Vagina (tissue), 2 donors: Measurements from ENCODE around the gene ZNF451.
"Not testable (repeated sequence)": the region's sequence is repeated elsewhere in the genome, so short reads cannot be mapped to it uniquely, and the experiment has no call there.

ENCODE experiments used
- CTCF ChIP-seq, 3 experiments: fragments of 450-650 bp in 2 of 3; fragments of 200-600 bp in 1 of 3; sonication (generic) in 1 of 3; IDR thresholded peaks; one replicate each; pipeline ENCODE4 v1.5.1; 2017 to 2019; ENCODE audit warnings: antibody characterized with exemption in 3 of 3, mild to moderate bottlenecking in 2 of 3, moderate library complexity in 2 of 3
- POLR2AphosphoS5 ChIP-seq, 2 donors: sonication (generic); formaldehyde crosslinking; IDR thresholded peaks; one replicate each; pipeline ENCODE4 v1.9.0; 2017; ENCODE audit warnings: antibody characterized with exemption in 2 of 2, mild to moderate bottlenecking in 2 of 2, low read depth in 1 of 2; ENCODE audit not compliant: insufficient read depth in 1 of 2

GRCh38 chr6:57044061-57044460, 45.9 kb upstream of the ZNF451 start:
- not testable (repeated sequence) for TF ChIP-seq CTCF (IDR thresholded peaks at IDR 0.05); POLR2AphosphoS5 (IDR thresholded peaks at IDR 0.05; ENCODE audit: insufficient read depth in 1 of 2, low read depth in 1 of 2)
